Measurements from ENCODE around the gene LTN1.

Gene LTN1

GRCh38 chr21:28884976-28885852 lies 107.5 kb downstream of the LTN1 start:
- Mint-ChIP-seq H3K27me3 (no peaks in the 10 kb centered on the region), H3K9me3 (no peaks in the 10 kb centered on the region), H3K27ac (ENCODE audit: low read depth) (peak overlapping the region; percentile 97), H3K4me3 (peak overlapping the region; percentile 86), H3K36me3 (ENCODE audit: insufficient read depth) (peaks cover 18% of the 10 kb centered on the region), H3K4me1 (peaks cover 18% of the 10 kb centered on the region)
- DNase-seq (ENCODE audit: low spot score in 2 of 2) (peak; percentile 86 to 91), ATAC-seq (replicated peaks; ENCODE audit: extremely low read depth, poor library complexity, severe bottlenecking) (peak; percentile 96)

- peak; percentile 40 for ATAC-seq (replicated peaks; ENCODE audit: extremely low read depth, poor library complexity, severe bottlenecking)
- Mint-ChIP-seq H3K36me3 (ENCODE audit: insufficient read depth) (peaks cover 19% of the 10 kb centered on the region), H3K4me1 (peaks cover 18% of the 10 kb centered on the region), H3K9me3 (no peaks in the 10 kb centered on the region), H3K4me3 (peak overlapping the region; percentile 86), H3K27me3 (no peaks in the 10 kb centered on the region), H3K27ac (ENCODE audit: low read depth) (peak overlapping the region; percentile 97)
- DNase-seq (ENCODE audit: low spot score in 2 of 2) = no peak
These were observed 108.2 kb downstream of the LTN1 start for GRCh38 chr21:28884481-28884880.

GRCh38 chr21:28883931-28884330 lies 108.7 kb downstream of the LTN1 start:
- Mint-ChIP-seq H3K27me3 (no peaks in the 10 kb centered on the region), H3K9me3 (no peaks in the 10 kb centered on the region), H3K27ac (ENCODE audit: low read depth) (peak overlapping the region; percentile 97), H3K4me1 (peaks cover 18% of the 10 kb centered on the region), H3K36me3 (ENCODE audit: insufficient read depth) (peaks cover 19% of the 10 kb centered on the region), H3K4me3 (peak overlapping the region; percentile 86)
- DNase-seq (ENCODE audit: low spot score in 2 of 2) = no peak
- no peak for ATAC-seq (replicated peaks; ENCODE audit: extremely low read depth, poor library complexity, severe bottlenecking)

GRCh38 chr21:28882345-28882744 lies 110.3 kb downstream of the LTN1 start:
- Mint-ChIP-seq H3K4me3 (no peak overlapping the region), H3K9me3 (no peaks in the 10 kb centered on the region), H3K27ac (ENCODE audit: low read depth) (no peak overlapping the region), H3K36me3 (ENCODE audit: insufficient read depth) (peaks cover 20% of the 10 kb centered on the region), H3K27me3 (no peaks in the 10 kb centered on the region), H3K4me1 (peaks cover 18% of the 10 kb centered on the region)
- no peak for DNase-seq (ENCODE audit: low spot score in 2 of 2)
- no peak for ATAC-seq (replicated peaks; ENCODE audit: extremely low read depth, poor library complexity, severe bottlenecking)

All from central memory CD8-positive, alpha-beta T cell (primary cell).